ENCODE measurements around the gene PTPN1. TPM values are rescaled to one million over a fixed set of nuclear protein-coding genes. Genes with fewer than 3 reads are reported as not detected.

The PTPN1 gene
- total and polyA plus RNA-seq, 2 of the 4 experiments (the other 2 are of a cell fraction) = 31.7 to 37.4 TPM

- Histone ChIP-seq H3K14ac (replicated peaks; ENCODE audit: low read depth, low read length) (no peak overlapping the region), H4K20me1 (ENCODE audit: insufficient read depth, low read length) (no peaks in the 10 kb centered on the region), H2BK5ac (ENCODE audit: low read depth, low read length, poor library complexity, severe bottlenecking) (no peak overlapping the region), H2AFZ (replicated peaks; ENCODE audit: low read length, poor library complexity) (no peak overlapping the region), H3K9ac (ENCODE audit: low read depth, low read length) (no peak overlapping the region), H3K4me2 (ENCODE audit: low read depth, low read length) (no peak overlapping the region), H4K91ac (ENCODE audit: insufficient read depth, low read depth, low read length) (no peak overlapping the region), H3K56ac (ENCODE audit: extremely low read depth, insufficient read depth, low read length) (no peak overlapping the region), H3K23ac (ENCODE audit: low read depth, low read length) (no peak overlapping the region), H3K18ac (ENCODE audit: low read depth, low read length) (no peak overlapping the region), H4K8ac (ENCODE audit: low read depth in 2 of 2, low read length in 2 of 2) (no peak overlapping the region), H2BK120ac (ENCODE audit: low read depth, low read length) (no peak overlapping the region), H2BK15ac (ENCODE audit: low read depth, low read length) (no peak overlapping the region), H3K79me1 (ENCODE audit: low read depth in 1 of 2, low read length in 2 of 2) (no peaks in the 10 kb centered on the region), H3K9me3 (ENCODE audit: control insufficient read depth, insufficient read depth, low read length) (no peaks in the 10 kb centered on the region), H3K27ac (ENCODE audit: insufficient read depth, low read length) (no peak overlapping the region), H2AK9ac (replicated peaks; ENCODE audit: low read depth, low read length, poor library complexity) (no peak overlapping the region), H3K36me3 (ENCODE audit: control insufficient read depth, insufficient read depth, low read length) (peaks cover 11% of the 10 kb centered on the region), H2BK20ac (ENCODE audit: low read depth, low read length) (no peak overlapping the region), H3K4ac (ENCODE audit: low read depth, low read length) (no peak overlapping the region), H3K9me1 (ENCODE audit: insufficient read depth, low read length) (no peaks in the 10 kb centered on the region), H4K5ac (ENCODE audit: low read depth, low read length) (no peak overlapping the region), H3K27me3 (ENCODE audit: control insufficient read depth, insufficient read depth, low read length) (no peaks in the 10 kb centered on the region), H3K4me1 (ENCODE audit: control insufficient read depth, insufficient read depth, low read length) (0 out of 2 replicates have a peak, but pooled peaks cover 4% of the 10 kb centered on the region), H2AK5ac (ENCODE audit: low read depth, low read length) (no peak overlapping the region), H3K4me3 (ENCODE audit: insufficient read depth, low read depth, low read length) (no peak overlapping the region)
- POLR2A ChIA-PET (ENCODE audit: unreplicated experiment) = no interaction called here
- TF ChIP-seq ELK1 (IDR thresholded peaks at IDR 0.05; ENCODE audit: borderline replicate concordance, low read depth, low read length) = no peak
- TF ChIP-seq SMC3 (IDR thresholded peaks at IDR 0.05; ENCODE audit: low read depth, low read length) = no peak
- TF ChIP-seq POLR2A (IDR thresholded peaks at IDR 0.05; ENCODE audit: low read depth, low read length) = no peak
- TF ChIP-seq MXI1 (IDR thresholded peaks at IDR 0.05; ENCODE audit: borderline replicate concordance, low read depth, low read length) = no peak
- no peak for TF ChIP-seq USF2 (IDR thresholded peaks at IDR 0.05; ENCODE audit: low read depth, low read length)
- no peak for TF ChIP-seq CTCF (conservative IDR thresholded peaks at IDR 0.05; ENCODE audit: low read depth, low read length)
- no peak for TF ChIP-seq FOS (IDR thresholded peaks at IDR 0.05; ENCODE audit: low read depth, low read length)
- no peak for TF ChIP-seq MAFK (IDR thresholded peaks at IDR 0.05; ENCODE audit: low read depth, low read length)
- TF ChIP-seq BHLHE40 (IDR thresholded peaks at IDR 0.05; ENCODE audit: low read depth, low read length) = no peak
- TF ChIP-seq CHD1 (IDR thresholded peaks at IDR 0.05; ENCODE audit: low read depth, low read length) = no peak
- TF ChIP-seq RAD21 (IDR thresholded peaks at IDR 0.05; ENCODE audit: low read length) = no peak
- in situ Hi-C loops (cut with MboI; ENCODE audit: low sequenced_read_pairs) (no loop called here), dilution Hi-C loops (cut with HindIII; ENCODE audit: low sequenced_read_pairs, unreplicated experiment) (no loop called here), intact Hi-C loops (cut with micrococcal nuclease) (no loop called here)
- BruUV-seq (replicated peaks) = no TSS peak
- DNase-seq = no peak
- no peak for ATAC-seq (ENCODE audit: low read depth)
- CTCF ChIA-PET = no interaction called here
- WGBS, 2 experiments (ENCODE audit: extremely low coverage in 2 of 2, insufficient read length in 1 of 2) = 50% methylated on average over 1 of the region's 9 CpGs; no CpG with 5 or more reads in 1 of the 2 experiments
Observed at GRCh38 chr20:50607436-50607835, 97.3 kb downstream of the PTPN1 start.
